Measurements from ENCODE around the gene SGPP1.

- TF ChIP-seq CTCF (IDR thresholded peaks at IDR 0.05): no peak
- TF ChIP-seq POLR2A (IDR thresholded peaks at IDR 0.05): no peak
These were observed 40.9 kb downstream of the SGPP1 start for GRCh38 chr14:63686926-63687325.

Data from lower leg skin (tissue), 3 donors.